Heart left ventricle (tissue), 16 donors: ENCODE measurements around the gene FSTL4. TPM values are rescaled to one million over a fixed set of nuclear protein-coding genes. Genes with fewer than 3 reads are reported as not detected.

Source experiments
- ATAC-seq, 4 donors: fragments of 200-7000 bp; cut with Tn5 transposase; one replicate each; pipeline ENCODE4 v1.9.1; 2020 to 2022; ENCODE audit warnings: moderate library complexity in 4 of 4, mild to moderate bottlenecking in 3 of 4, moderate number of reproducible peaks in 1 of 4
- DNase-seq, 5 donors: peaks; one replicate each; pipeline ENCODE4 v3.0.0-alpha.2; 2020
- H3K27ac ChIP-seq, 12 donors: fragments of 200-600 bp; sonication (generic) in 4 of 12; one replicate each; pipeline versions ENCODE4 v1.5.0 to v1.8.0; 2016 to 2022; ENCODE audit warnings: mild to moderate bottlenecking in 2 of 12
- H3K27me3 ChIP-seq, 9 donors: fragments of 200-600 bp; sonication (generic) in 2 of 9; one replicate each; pipeline versions ENCODE4 v1.5.1 to v1.8.0; 2016 to 2022; ENCODE audit warnings: mild to moderate bottlenecking in 3 of 9
- H3K36me3 ChIP-seq, 9 donors: fragments of 200-600 bp; sonication (generic) in 2 of 9; one replicate each; pipeline versions ENCODE4 v1.5.0 to v1.8.0; 2018 to 2022; ENCODE audit warnings: mild to moderate bottlenecking in 2 of 9
- H3K4me1 ChIP-seq, 12 donors: fragments of 200-600 bp; sonication (generic) in 4 of 12; one replicate each; pipeline versions ENCODE4 v1.5.0 to v1.8.0; 2016 to 2022; ENCODE audit warnings: mild to moderate bottlenecking in 3 of 12
- H3K4me3 ChIP-seq, 12 donors: fragments of 200-600 bp; sonication (generic) in 4 of 12; one replicate each; pipeline versions ENCODE4 v1.5.0 to v1.8.0; 2017 to 2022; ENCODE audit warnings: mild to moderate bottlenecking in 9 of 12, moderate library complexity in 4 of 12
- H3K9me3 ChIP-seq, 12 donors: fragments of 200-600 bp; sonication (generic) in 4 of 12; one replicate each; pipeline versions ENCODE4 v1.5.0 to v1.8.0; 2016 to 2022; ENCODE audit warnings: mild to moderate bottlenecking in 1 of 12
- CTCF ChIP-seq, 12 donors: fragments of 200-600 bp; sonication (generic) in 4 of 12; IDR thresholded peaks; one replicate each; pipeline versions ENCODE4 v1.5.0 to v1.8.0; 2018 to 2022; ENCODE audit warnings: antibody characterized with exemption in 12 of 12, mild to moderate bottlenecking in 5 of 12
- POLR2A ChIP-seq, 2 donors: fragments of 450-650 bp; IDR thresholded peaks; one replicate each; pipeline ENCODE4 v1.6.1; 2017; ENCODE audit warnings: antibody characterized with exemption in 2 of 2, mild to moderate bottlenecking in 2 of 2, moderate library complexity in 2 of 2
- WGBS, 4 donors: extraction: QIAGEN DNeasy Blood & Tissue Kit in 2 of 4; methylation state at CpG; one replicate each; pipeline versions ENCODE4 v1.1.5 to v1.1.7; 2013 to 2018; 5-methylcytosine and 5-hydroxymethylcytosine counted together
- intact Hi-C, 10 donors: fragments of 100-400 bp; cut with DNase I; formaldehyde crosslinking; loops; one replicate each; pipeline versions ENCODE4 v1.11.1 to v1.14.2; 2022
- polyA plus RNA-seq, 2 donors: library from polyadenylated mRNA; stranded (reverse); fragments of 200-250 nt; gene quantifications; one replicate each; pipeline ENCODE4 v1.2.3, GENCODE V29; 2013
- total RNA-seq, 9 donors: library from RNA; depleted of rRNA in 2 of 9; stranded (reverse); fragments of >200 nt in 2 of 9; fragmentation: NEBNext Ultra II Directional in 3 of 9; extraction: Animal tissue kit (Norgen Biotek cat#: 25700) in 3 of 9; gene quantifications; one replicate each; pipeline versions ENCODE4 v1.1.0 to v1.2.4, GENCODE V29; 2016 to 2023
- donor health status: ischemic (EF 13 %, LVEDD 7.1; RV severe dilation, severe dysfunction).
- donor health status: healthy with polysubstance abuse.
- donor health status: DM: no; HTN: yes; CAD: no.
- donor health status: DM: no; HTN: no; CAD: no.
- donor health status: ischemic (EF 25% LVEDD 6.9; RV normal size, moderate dysfunction).
- donor health status: ischemic (EF 25% LVEDD 5.7; RV mildly dilated, moderate dysfunction).
- donor health status: healthy.
- donor health status: DM: yes; HTN: yes; CAD: no.
- donor health status: ischemic (EF 35%, LVEDD 5.7; RV mildly dilated, moderate dysfunction).
- donor health status: nonischemic (EF 11% LVEDD 7.7; RV severe dilation, severe dysfunction).
- donor health status: DM: yes; HTN: yes; CAD: no.
- donor health status: PGD.
- donor health status: ischemic (EF 29% LVEDD 5.4; RV normal size, mild dysfunction).
- donor health status: nonischemic (EF 23%, LVEDD 6.1; RV moderate dilation, normal function).

The FSTL4 gene
- total and polyA plus RNA-seq, 11 donors, result 0.01 to 0.39 (median 0.17) TPM; not detected in 6

- no peaks in the 10 kb centered on the region for H3K27me3 ChIP-seq
- DNase-seq (peak in 1 of 5 donors; percentile 5), ATAC-seq (no peak)
- intact Hi-C loops, result loop anchor here in 6 of 10 donors (5.0 to 10.0 kb wide), 2 partner anchors 172 to 174 kb away; no protein-coding TSS in a partner anchor
- WGBS, 4 donors, result 93 to 98% (median 94%) methylated on average over 3 of the region's 3 CpGs
- no peaks in the 10 kb centered on the region for H3K9me3 ChIP-seq
- peaks cover 0 to 7% (median 0%) of the 10 kb centered on the region in 12 donors for H3K4me1 ChIP-seq
- no peak overlapping the region for H3K27ac ChIP-seq
- no peak for TF ChIP-seq CTCF (IDR thresholded peaks at IDR 0.05)
- TF ChIP-seq POLR2A (IDR thresholded peaks at IDR 0.05), result no peak
- H3K4me3 ChIP-seq, result no peak overlapping the region
- no peaks in the 10 kb centered on the region for H3K36me3 ChIP-seq
Measured at GRCh38 chr5:133286483-133286882, 325.9 kb downstream of the FSTL4 start.

- H3K9me3 ChIP-seq, result no peaks in the 10 kb centered on the region
- peak; percentile 94 to 97 (median 94) for ATAC-seq
- peak overlapping the region in 2 of 12 donors; percentile 13 to 43 for H3K27ac ChIP-seq
- TF ChIP-seq POLR2A (IDR thresholded peaks at IDR 0.05) (no peak), CTCF (IDR thresholded peaks at IDR 0.05) (no peak)
- peak; percentile 32 to 85 (median 78) for DNase-seq
- H3K4me1 ChIP-seq, result peaks cover 0 to 7% (median 0%) of the 10 kb centered on the region in 12 donors
- no peaks in the 10 kb centered on the region for H3K27me3 ChIP-seq
- intact Hi-C loops, result loop anchor here in 6 of 10 donors (5.0 to 10.0 kb wide), 2 partner anchors 171 to 173 kb away; no protein-coding TSS in a partner anchor
- H3K36me3 ChIP-seq, result no peaks in the 10 kb centered on the region
- no peak overlapping the region for H3K4me3 ChIP-seq
- 40 to 47% (median 46%) methylated on average over 5 to 7 of the region's 7 CpGs for WGBS, 4 donors
Measured at GRCh38 chr5:133285583-133286021, 326.7 kb downstream of the FSTL4 start.

GRCh38 chr5:133284306-133284705 lies 328.0 kb downstream of the FSTL4 start:
- ATAC-seq (no peak), DNase-seq (no peak)
- Histone ChIP-seq H3K36me3 (no peaks in the 10 kb centered on the region), H3K27me3 (no peaks in the 10 kb centered on the region), H3K4me1 (peaks cover 0 to 7% (median 0%) of the 10 kb centered on the region in 12 donors), H3K27ac (no peak overlapping the region), H3K9me3 (no peaks in the 10 kb centered on the region), H3K4me3 (no peak overlapping the region)
- TF ChIP-seq CTCF (IDR thresholded peaks at IDR 0.05) (no peak), POLR2A (IDR thresholded peaks at IDR 0.05) (no peak)
- 70 to 89% (median 80%) methylated on average over 3 of the region's 3 CpGs for WGBS, 4 donors
- intact Hi-C loops, result loop anchor here in 2 of 10 donors (10.0 kb wide), 1 partner anchor 170 kb away; no protein-coding TSS in a partner anchor

GRCh38 chr5:133278317-133278716 lies 334.0 kb downstream of the FSTL4 start:
- Histone ChIP-seq H3K4me3 (no peak overlapping the region), H3K9me3 (no peaks in the 10 kb centered on the region), H3K36me3 (no peaks in the 10 kb centered on the region), H3K27me3 (no peaks in the 10 kb centered on the region), H3K27ac (no peak overlapping the region), H3K4me1 (no peaks in the 10 kb centered on the region)
- DNase-seq (peak in 1 of 5 donors; percentile 15), ATAC-seq (no peak)
- WGBS, 4 donors, result 71 to 81% (median 76%) methylated on average over 3 to 4 of the region's 4 CpGs
- TF ChIP-seq POLR2A (IDR thresholded peaks at IDR 0.05) (no peak), CTCF (IDR thresholded peaks at IDR 0.05) (no peak)
- intact Hi-C loops, result no loop called here
